Ishikawa (cell line): Measurements from ENCODE around the gene RIMBP2.

ENCODE experiments used
- EGR1 ChIP-seq: IDR thresholded peaks from 2 replicates; pipeline ENCODE4 v1.6.1; 2012
- EP300 ChIP-seq: IDR thresholded peaks from 2 replicates; pipeline ENCODE4 v1.6.1; 2012; ENCODE audit warnings: borderline replicate concordance
- RAD21 ChIP-seq: IDR thresholded peaks from 2 replicates; pipeline ENCODE4 v1.6.1; 2012; ENCODE audit warnings: low read depth
- TAF1 ChIP-seq: IDR thresholded peaks from 2 replicates; pipeline ENCODE4 v1.6.1; 2012; ENCODE audit warnings: low read depth, mild to moderate bottlenecking
- TCF12 ChIP-seq: IDR thresholded peaks from 2 replicates; pipeline ENCODE4 v1.6.1; 2012; ENCODE audit warnings: low read depth
- TF ChIP-seq, protein P1 (sequence below): IDR thresholded peaks from 2 replicates; pipeline ENCODE4 v1.6.1; 2012; ENCODE audit warnings: low read depth, mild to moderate bottlenecking
- TF ChIP-seq, protein P2 (sequence below): IDR thresholded peaks from 2 replicates; pipeline ENCODE4 v1.6.1; 2012

DNA sequence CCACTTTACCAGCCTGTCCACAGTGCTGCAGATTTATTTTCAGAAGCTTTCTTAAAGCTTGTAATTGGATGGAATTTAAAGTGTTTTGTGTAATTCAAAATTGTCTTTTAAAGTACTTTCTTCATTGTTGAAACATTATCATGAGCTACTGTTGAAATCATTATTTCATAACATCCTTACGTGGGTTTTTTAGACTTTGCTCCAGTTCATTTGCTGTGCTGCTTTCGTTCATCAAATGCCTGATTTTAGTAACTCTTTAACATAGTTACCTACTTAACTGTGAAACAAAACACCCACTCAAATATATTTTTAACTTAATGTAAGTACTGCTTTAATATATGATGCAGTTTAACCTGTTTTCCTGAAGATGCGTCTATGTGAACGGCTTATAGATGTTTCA is 330.9 kb downstream of the RIMBP2 start:
- TF ChIP-seq, protein P1, sequence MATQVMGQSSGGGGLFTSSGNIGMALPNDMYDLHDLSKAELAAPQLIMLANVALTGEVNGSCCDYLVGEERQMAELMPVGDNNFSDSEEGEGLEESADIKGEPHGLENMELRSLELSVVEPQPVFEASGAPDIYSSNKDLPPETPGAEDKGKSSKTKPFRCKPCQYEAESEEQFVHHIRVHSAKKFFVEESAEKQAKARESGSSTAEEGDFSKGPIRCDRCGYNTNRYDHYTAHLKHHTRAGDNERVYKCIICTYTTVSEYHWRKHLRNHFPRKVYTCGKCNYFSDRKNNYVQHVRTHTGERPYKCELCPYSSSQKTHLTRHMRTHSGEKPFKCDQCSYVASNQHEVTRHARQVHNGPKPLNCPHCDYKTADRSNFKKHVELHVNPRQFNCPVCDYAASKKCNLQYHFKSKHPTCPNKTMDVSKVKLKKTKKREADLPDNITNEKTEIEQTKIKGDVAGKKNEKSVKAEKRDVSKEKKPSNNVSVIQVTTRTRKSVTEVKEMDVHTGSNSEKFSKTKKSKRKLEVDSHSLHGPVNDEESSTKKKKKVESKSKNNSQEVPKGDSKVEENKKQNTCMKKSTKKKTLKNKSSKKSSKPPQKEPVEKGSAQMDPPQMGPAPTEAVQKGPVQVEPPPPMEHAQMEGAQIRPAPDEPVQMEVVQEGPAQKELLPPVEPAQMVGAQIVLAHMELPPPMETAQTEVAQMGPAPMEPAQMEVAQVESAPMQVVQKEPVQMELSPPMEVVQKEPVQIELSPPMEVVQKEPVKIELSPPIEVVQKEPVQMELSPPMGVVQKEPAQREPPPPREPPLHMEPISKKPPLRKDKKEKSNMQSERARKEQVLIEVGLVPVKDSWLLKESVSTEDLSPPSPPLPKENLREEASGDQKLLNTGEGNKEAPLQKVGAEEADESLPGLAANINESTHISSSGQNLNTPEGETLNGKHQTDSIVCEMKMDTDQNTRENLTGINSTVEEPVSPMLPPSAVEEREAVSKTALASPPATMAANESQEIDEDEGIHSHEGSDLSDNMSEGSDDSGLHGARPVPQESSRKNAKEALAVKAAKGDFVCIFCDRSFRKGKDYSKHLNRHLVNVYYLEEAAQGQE, result no peak
- TF ChIP-seq EGR1, result no peak
- TF ChIP-seq, protein P2, sequence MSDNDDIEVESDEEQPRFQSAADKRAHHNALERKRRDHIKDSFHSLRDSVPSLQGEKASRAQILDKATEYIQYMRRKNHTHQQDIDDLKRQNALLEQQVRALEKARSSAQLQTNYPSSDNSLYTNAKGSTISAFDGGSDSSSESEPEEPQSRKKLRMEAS, result no peak
- no peak for TF ChIP-seq TAF1
- no peak for TF ChIP-seq TCF12
- no peak for TF ChIP-seq EP300
- TF ChIP-seq RAD21, result no peak
